Ishikawa (cell line): ENCODE data around the gene MARCHF5.
A peak's percentile ranks its signal among the peaks of the same experiment; 100 is the strongest.

Source experiments
- CEBPB ChIP-seq: IDR thresholded peaks from 2 replicates; pipeline ENCODE4 v1.6.1; 2012
- CREB1 ChIP-seq: IDR thresholded peaks from 2 replicates; pipeline ENCODE4 v1.6.1; 2012; ENCODE audit warnings: low read depth
- EGR1 ChIP-seq: IDR thresholded peaks from 2 replicates; pipeline ENCODE4 v1.6.1; 2012
- EP300 ChIP-seq: IDR thresholded peaks from 2 replicates; pipeline ENCODE4 v1.6.1; 2012; ENCODE audit warnings: borderline replicate concordance
- FOXM1 ChIP-seq: IDR thresholded peaks from 2 replicates; pipeline ENCODE4 v1.6.1; 2012; ENCODE audit warnings: low read depth, borderline replicate concordance
- NFIC ChIP-seq: IDR thresholded peaks from 2 replicates; pipeline ENCODE4 v1.6.1; 2012
- RAD21 ChIP-seq: IDR thresholded peaks from 2 replicates; pipeline ENCODE4 v1.6.1; 2012; ENCODE audit warnings: low read depth
- TAF1 ChIP-seq: IDR thresholded peaks from 2 replicates; pipeline ENCODE4 v1.6.1; 2012; ENCODE audit warnings: low read depth, mild to moderate bottlenecking
- TCF12 ChIP-seq: IDR thresholded peaks from 2 replicates; pipeline ENCODE4 v1.6.1; 2012; ENCODE audit warnings: low read depth
- TEAD4 ChIP-seq: IDR thresholded peaks from 2 replicates; pipeline ENCODE4 v1.6.1; 2012
- YY1 ChIP-seq: IDR thresholded peaks from 2 replicates; pipeline ENCODE4 v1.6.1; 2012; ENCODE audit warnings: low read depth
- ZBTB7A ChIP-seq: IDR thresholded peaks from 2 replicates; pipeline ENCODE4 v1.6.1; 2012; ENCODE audit warnings: low read depth
- TF ChIP-seq, protein P1 (sequence below): IDR thresholded peaks from 2 replicates; pipeline ENCODE4 v1.6.1; 2012
- TF ChIP-seq, protein P2 (sequence below): IDR thresholded peaks from 2 replicates; pipeline ENCODE4 v1.6.1; 2012
- TF ChIP-seq, protein P3 (sequence below): IDR thresholded peaks from 2 replicates; pipeline ENCODE4 v1.6.1; 2012; ENCODE audit warnings: low read depth, mild to moderate bottlenecking

Gene MARCHF5

GRCh38 chr10:92356041-92356440 lies 65.1 kb downstream of the MARCHF5 start:
- TF ChIP-seq, protein P1, sequence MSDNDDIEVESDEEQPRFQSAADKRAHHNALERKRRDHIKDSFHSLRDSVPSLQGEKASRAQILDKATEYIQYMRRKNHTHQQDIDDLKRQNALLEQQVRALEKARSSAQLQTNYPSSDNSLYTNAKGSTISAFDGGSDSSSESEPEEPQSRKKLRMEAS = no peak
- TF ChIP-seq CEBPB = no peak
- no peak for TF ChIP-seq NFIC

DNA sequence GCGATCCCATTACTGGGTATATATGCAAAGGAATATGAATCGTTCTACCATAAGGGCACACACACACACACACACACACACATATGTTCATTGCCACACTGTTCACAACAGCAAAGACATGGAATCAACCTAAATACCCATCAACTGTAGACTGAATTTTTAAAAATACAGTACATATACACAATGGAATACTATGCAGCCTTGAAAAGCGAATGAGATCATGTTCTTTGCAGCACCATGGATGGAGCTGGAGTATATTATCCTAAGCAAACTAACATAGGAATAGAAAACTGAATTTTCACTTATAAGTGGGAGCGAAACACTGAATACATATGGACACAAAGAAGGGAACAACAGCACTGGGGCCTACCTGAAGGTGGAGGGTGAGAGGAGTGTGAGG lies 72.5 kb downstream of the MARCHF5 start:
- TF ChIP-seq, protein P2, sequence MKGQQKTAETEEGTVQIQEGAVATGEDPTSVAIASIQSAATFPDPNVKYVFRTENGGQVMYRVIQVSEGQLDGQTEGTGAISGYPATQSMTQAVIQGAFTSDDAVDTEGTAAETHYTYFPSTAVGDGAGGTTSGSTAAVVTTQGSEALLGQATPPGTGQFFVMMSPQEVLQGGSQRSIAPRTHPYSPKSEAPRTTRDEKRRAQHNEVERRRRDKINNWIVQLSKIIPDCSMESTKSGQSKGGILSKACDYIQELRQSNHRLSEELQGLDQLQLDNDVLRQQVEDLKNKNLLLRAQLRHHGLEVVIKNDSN = no peak
- no peak for TF ChIP-seq RAD21

DNA sequence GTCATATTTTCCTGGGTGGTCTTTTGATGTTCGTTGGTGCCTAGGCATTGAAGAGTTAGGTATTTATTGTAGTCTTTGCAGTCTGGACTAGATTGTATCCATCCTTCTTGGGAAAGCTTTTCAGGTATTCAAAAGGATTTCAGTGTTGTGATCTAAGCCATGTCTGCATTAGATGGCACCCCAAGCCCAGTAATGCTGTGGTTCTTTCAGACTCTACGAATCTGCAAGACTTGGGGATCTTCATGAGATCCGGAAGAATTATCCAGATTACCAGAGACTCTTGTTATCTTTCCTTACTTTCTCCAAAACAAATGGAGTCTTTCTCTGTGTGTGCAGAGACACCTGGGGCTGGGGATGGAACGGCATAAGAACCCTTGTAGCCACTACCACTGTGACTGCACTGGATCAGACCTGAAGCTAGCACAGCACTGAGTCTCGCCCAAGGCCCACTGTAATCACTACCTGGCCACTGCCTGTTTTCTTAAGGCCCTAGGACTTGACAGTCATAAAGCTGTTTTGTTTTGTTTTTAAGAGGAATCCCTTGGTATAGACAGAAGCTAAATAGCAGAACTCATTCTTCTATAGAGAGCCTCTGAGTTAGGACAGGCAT lies 75.5 kb downstream of the MARCHF5 start:
- no peak for TF ChIP-seq CREB1
- TF ChIP-seq, protein P2 = no peak
- TF ChIP-seq, protein P1 = no peak
- TF ChIP-seq FOXM1 = no peak
- TF ChIP-seq RAD21 = peak; percentile 43

- TF ChIP-seq EP300 (no peak), NFIC (no peak), ZBTB7A (no peak), TCF12 (no peak), TEAD4 (no peak)
- TF ChIP-seq, protein P2 = no peak
- TF ChIP-seq, protein P3, sequence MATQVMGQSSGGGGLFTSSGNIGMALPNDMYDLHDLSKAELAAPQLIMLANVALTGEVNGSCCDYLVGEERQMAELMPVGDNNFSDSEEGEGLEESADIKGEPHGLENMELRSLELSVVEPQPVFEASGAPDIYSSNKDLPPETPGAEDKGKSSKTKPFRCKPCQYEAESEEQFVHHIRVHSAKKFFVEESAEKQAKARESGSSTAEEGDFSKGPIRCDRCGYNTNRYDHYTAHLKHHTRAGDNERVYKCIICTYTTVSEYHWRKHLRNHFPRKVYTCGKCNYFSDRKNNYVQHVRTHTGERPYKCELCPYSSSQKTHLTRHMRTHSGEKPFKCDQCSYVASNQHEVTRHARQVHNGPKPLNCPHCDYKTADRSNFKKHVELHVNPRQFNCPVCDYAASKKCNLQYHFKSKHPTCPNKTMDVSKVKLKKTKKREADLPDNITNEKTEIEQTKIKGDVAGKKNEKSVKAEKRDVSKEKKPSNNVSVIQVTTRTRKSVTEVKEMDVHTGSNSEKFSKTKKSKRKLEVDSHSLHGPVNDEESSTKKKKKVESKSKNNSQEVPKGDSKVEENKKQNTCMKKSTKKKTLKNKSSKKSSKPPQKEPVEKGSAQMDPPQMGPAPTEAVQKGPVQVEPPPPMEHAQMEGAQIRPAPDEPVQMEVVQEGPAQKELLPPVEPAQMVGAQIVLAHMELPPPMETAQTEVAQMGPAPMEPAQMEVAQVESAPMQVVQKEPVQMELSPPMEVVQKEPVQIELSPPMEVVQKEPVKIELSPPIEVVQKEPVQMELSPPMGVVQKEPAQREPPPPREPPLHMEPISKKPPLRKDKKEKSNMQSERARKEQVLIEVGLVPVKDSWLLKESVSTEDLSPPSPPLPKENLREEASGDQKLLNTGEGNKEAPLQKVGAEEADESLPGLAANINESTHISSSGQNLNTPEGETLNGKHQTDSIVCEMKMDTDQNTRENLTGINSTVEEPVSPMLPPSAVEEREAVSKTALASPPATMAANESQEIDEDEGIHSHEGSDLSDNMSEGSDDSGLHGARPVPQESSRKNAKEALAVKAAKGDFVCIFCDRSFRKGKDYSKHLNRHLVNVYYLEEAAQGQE = no peak
- TF ChIP-seq, protein P1 = no peak
Observed at GRCh38 chr10:92377962-92378361, 87.0 kb downstream of the MARCHF5 start.

- TF ChIP-seq TCF12 (no peak), TAF1 (no peak), ZBTB7A (no peak), TEAD4 (no peak), EP300 (no peak), YY1 (no peak), CEBPB (no peak), CREB1 (no peak), NFIC (no peak), FOXM1 (no peak)
- TF ChIP-seq, protein P1 = no peak
- TF ChIP-seq, protein P3 = no peak
- TF ChIP-seq, protein P2 = no peak
Observed at GRCh38 chr10:92381543-92381954, 90.6 kb downstream of the MARCHF5 start.

DNA sequence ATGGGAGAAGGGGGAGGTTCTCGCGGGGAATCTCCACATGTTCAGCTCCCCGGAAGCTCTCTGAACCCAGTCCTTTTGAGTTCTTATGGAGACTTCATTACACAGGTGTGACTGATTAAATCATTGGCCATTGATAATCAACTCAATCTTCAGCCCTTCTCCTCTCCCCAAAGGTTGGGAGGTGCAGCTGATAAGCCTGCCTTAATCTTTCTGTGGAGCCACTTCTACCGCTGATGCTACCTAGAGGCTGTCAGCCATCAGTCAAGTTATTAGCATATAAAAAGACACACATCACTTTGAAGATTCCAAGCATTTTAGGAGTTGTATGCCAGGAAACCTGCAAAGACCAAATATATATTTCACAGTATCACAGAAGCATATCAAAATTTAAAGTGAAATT lies 91.7 kb downstream of the MARCHF5 start:
- TF ChIP-seq CEBPB = no peak
- no peak for TF ChIP-seq CREB1
- no peak for TF ChIP-seq ZBTB7A
- TF ChIP-seq EP300 = no peak
- TF ChIP-seq, protein P3 = no peak
- no peak for TF ChIP-seq TEAD4
- TF ChIP-seq RAD21 = no peak
- TF ChIP-seq FOXM1 = no peak
- TF ChIP-seq, protein P1 = no peak
- no peak for TF ChIP-seq EGR1
- no peak for TF ChIP-seq NFIC
- TF ChIP-seq, protein P2 = no peak
